Measurements from ENCODE around the gene ZNF579. TPM values are rescaled to one million over a fixed set of nuclear protein-coding genes. Genes with fewer than 3 reads are reported as not detected.

ZNF579 gene
- total and polyA plus RNA-seq, 2 of the 8 experiments (the other 6 are each of a cell fraction or from before 2014, with no cell fraction given): 10.0 to 18.9 TPM

- Histone ChIP-seq H3K9ac (replicated peaks in 1 of 4; ENCODE audit: extremely low read depth in 1 of 4, low read depth in 3 of 4, low read length in 3 of 4) (no peak overlapping the region), H2BK5ac (ENCODE audit: low read depth, low read length) (peak overlapping the region; percentile 68; the same call in 1 of the 2 replicates), H4K5ac (ENCODE audit: insufficient read length, low read depth, low read length) (no peak overlapping the region), H4K8ac (ENCODE audit: extremely low read depth, insufficient read depth, low read length) (no peak overlapping the region), H2BK15ac (ENCODE audit: low read length) (no peak overlapping the region; the same call in 1 of the 2 replicates), H3K4me3 (ENCODE audit: extremely low read depth in 1 of 4, insufficient read depth in 2 of 4, low read depth in 3 of 4, low read length in 4 of 4) (peak overlapping the region; percentile 50 to 83 (median 68); a peak in 7 of 8 replicates), H2BK120ac (replicated peaks; ENCODE audit: low read depth, low read length) (no peak overlapping the region), H3K36me3 (ENCODE audit: control insufficient read depth in 2 of 4, insufficient read depth in 4 of 4, low read length in 3 of 4) (peaks cover 0 to 5% (median 2%) of the 10 kb centered on the region in 4 experiments; a peak in 3 of 8 replicates), H3K4ac (replicated peaks; ENCODE audit: insufficient read length, low read depth, low read length) (no peak overlapping the region), H2BK12ac (ENCODE audit: low read depth, low read length) (peak overlapping the region; percentile 53; the same call in 1 of the 2 replicates), H2AK5ac (ENCODE audit: low read depth, low read length) (no peak overlapping the region; the same call in 1 of the 2 replicates), H3K79me1 (ENCODE audit: low read depth, low read length) (peaks cover 3% of the 10 kb centered on the region), H3K18ac (ENCODE audit: extremely low read depth, low read length) (no peak overlapping the region), H3K56ac (replicated peaks; ENCODE audit: insufficient read length, low read depth, low read length) (no peak overlapping the region), H2BK20ac (ENCODE audit: low read length) (no peak overlapping the region), H3K4me2 (ENCODE audit: insufficient read depth in 1 of 2, low read depth in 2 of 2, low read length in 2 of 2) (peak overlapping the region; percentile 90 to 95), H2AFZ (ENCODE audit: low read length) (no peak overlapping the region), H3K23me2 (ENCODE audit: low read depth, low read length) (peaks cover 18% of the 10 kb centered on the region), H3K4me1 (replicated peaks in 1 of 4; ENCODE audit: control insufficient read depth in 3 of 4, insufficient read depth in 4 of 4, low read length in 3 of 4) (peaks cover 0 to 14% (median 8%) of the 10 kb centered on the region in 4 experiments; a peak in 6 of 7 replicates), H3K27me3 (replicated peaks in 1 of 4; ENCODE audit: control insufficient read depth in 3 of 4, extremely low read depth in 1 of 4, insufficient read depth in 3 of 4, low read length in 3 of 4) (no peaks in the 10 kb centered on the region), H3K27ac (ENCODE audit: low read depth, low read length) (no peak overlapping the region), H3K79me2 (ENCODE audit: control insufficient read depth in 1 of 2, insufficient read depth in 2 of 2, low read length in 2 of 2) (peaks cover 0 to 3% of the 10 kb centered on the region in 2 experiments; a peak in 2 of 4 replicates), H3K23ac (ENCODE audit: insufficient read length) (no peak overlapping the region), H4K91ac (replicated peaks; ENCODE audit: insufficient read length, low read length) (no peak overlapping the region), H4K20me1 (replicated peaks in 1 of 2; ENCODE audit: control insufficient read depth in 1 of 2, insufficient read depth in 2 of 2, low read length in 2 of 2) (peaks cover 0 to 4% of the 10 kb centered on the region in 2 experiments), H3K14ac (ENCODE audit: insufficient read length) (no peak overlapping the region), H3K9me3 (ENCODE audit: insufficient read depth in 2 of 2, low read depth in 1 of 2, low read length in 1 of 2) (no peaks in the 10 kb centered on the region)
- no peak for DNase-seq (ENCODE audit: low read depth in 1 of 2, low spot score in 2 of 2)
- ChIA-PET CTCF (ENCODE audit: partially characterized antibody) (interaction anchor here (0.7 to 1.1 kb wide), 2 partner anchors 52 to 55 kb away, joined by 3 read pairs; no protein-coding TSS in a partner anchor), POLR2A (ENCODE audit: partially characterized antibody) (interaction anchor here (0.8 to 2.5 kb wide), 7 partner anchors 12 to 114 kb away, joined by 3 to 6 read pairs (median 4); no protein-coding TSS in a partner anchor)
- no peak for FAIRE-seq
- WGBS, 2 experiments (ENCODE audit: extremely low coverage in 1 of 2, insufficient coverage in 1 of 2, insufficient read length in 1 of 2, insufficient replicate concordance in 2 of 2, low coverage in 1 of 2, low lambda C conversion rate in 2 of 2, missing lambda C conversion rate in 1 of 2): 90% methylated on average over 4 of the region's 4 CpGs; no CpG with 5 or more reads in 1 of the 2 experiments
- TF ChIP-seq MAX (IDR thresholded peaks at IDR 0.05) (no peak), SIX5 (IDR thresholded peaks at IDR 0.05; ENCODE audit: low read depth, low read length) (no peak), CTCF (IDR thresholded peaks at IDR 0.05; ENCODE audit: control extremely low read depth in 1 of 3, insufficient read depth in 1 of 3, low read depth in 1 of 3, low read length in 3 of 3) (no peak), YY1 (IDR thresholded peaks at IDR 0.05; ENCODE audit: low read depth, low read length) (no peak), ASH2L (IDR thresholded peaks at IDR 0.05; ENCODE audit: low read length) (no peak), POLR2AphosphoS5 (IDR thresholded peaks at IDR 0.05; ENCODE audit: low read depth, low read length) (no peak), ZNF274 (IDR thresholded peaks at IDR 0.05; ENCODE audit: borderline replicate concordance, extremely low read depth, low read length) (no peak), CHD1 (IDR thresholded peaks at IDR 0.05; ENCODE audit: low read depth, low read length) (no peak), NANOG (IDR thresholded peaks at IDR 0.05; ENCODE audit: insufficient read depth, low read depth, low read length, poor library complexity, severe bottlenecking) (no peak), E2F6 (IDR thresholded peaks at IDR 0.05) (no peak)
These were observed 20.4 kb upstream of the ZNF579 start for GRCh38 chr19:55601084-55601483.

All from H1 (cell line).